NCI-H2081 (cell line): ENCODE results near the gene WSCD2.
"Not testable (repeated sequence)": the region's sequence is repeated elsewhere in the genome, so short reads cannot be mapped to it uniquely, and the experiment has no call there.

Experiments
- DNase-seq, 2 experiments: peaks; one replicate each; lab custom pipeline; 2025; lab: John Stamatoyannopoulos, UW

WSCD2 gene

GRCh38 chr12:108196921-108197320, 67.8 kb downstream of the WSCD2 start:
- no peak for DNase-seq

DNA sequence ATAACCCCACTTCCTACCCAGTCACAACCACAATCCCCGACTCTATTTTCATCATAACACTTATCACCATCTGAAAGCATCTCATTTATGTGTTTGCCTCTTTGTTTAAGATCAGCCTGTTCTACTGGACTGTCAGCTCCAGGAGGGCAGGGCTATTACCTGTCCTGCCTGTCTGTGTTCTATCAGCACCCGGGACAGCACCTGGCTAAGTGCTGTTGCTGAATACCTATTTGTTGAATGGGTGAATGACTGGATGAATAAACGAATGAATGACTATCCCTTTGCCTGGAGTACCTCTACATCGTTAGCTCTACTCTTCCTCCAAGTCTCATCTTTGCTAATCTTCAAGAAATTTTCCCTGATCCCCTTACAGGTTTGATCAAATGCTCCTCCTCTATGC, 69.0 kb downstream of the WSCD2 start:
- DNase-seq = no peak

GRCh38 chr12:108199106-108199505, 70.0 kb downstream of the WSCD2 start:
- no peak for DNase-seq

DNA sequence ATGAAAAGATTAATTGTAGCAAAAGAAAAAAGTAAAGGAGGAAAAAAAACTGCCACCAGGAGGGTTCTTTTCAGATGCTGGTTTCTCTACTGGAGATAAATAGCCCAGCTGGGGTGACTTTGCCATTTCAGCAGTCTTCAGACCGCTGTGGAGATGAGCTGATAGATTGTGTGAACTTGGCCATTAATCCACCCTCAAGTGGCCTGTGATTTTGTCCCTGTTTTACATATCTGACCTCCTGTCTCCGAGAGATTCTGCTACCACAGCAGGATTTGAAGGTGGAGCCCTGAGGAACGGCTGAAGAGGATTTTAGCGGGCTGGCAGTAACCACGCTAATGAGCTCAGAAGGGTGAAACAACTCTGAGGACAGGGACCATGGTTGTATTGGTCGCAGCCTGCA, 72.7 kb downstream of the WSCD2 start:
- DNase-seq = no peak

- DNase-seq = no peak
Observed at GRCh38 chr12:108204117-108204987, 75.3 kb downstream of the WSCD2 start.

DNA sequence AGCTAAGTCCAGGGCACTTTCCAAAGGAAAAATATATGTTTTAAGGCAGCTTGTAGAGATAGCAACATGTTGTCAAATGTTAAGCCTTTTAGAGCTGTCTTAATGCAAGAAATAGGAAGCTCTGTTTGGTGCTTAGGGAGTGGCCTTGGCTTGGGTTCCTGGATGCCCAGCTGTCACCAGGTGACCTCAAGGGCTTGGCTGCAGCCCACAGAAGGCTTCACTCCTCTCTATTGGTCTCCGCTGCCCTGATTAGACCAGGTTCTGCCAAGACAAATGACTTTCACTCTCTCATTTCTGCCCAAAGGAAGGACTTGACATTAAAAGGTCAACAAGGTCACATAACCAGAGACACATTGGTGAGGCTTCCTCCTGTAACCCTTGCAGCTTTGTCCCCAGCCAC, 76.8 kb downstream of the WSCD2 start:
- DNase-seq = no peak

DNA sequence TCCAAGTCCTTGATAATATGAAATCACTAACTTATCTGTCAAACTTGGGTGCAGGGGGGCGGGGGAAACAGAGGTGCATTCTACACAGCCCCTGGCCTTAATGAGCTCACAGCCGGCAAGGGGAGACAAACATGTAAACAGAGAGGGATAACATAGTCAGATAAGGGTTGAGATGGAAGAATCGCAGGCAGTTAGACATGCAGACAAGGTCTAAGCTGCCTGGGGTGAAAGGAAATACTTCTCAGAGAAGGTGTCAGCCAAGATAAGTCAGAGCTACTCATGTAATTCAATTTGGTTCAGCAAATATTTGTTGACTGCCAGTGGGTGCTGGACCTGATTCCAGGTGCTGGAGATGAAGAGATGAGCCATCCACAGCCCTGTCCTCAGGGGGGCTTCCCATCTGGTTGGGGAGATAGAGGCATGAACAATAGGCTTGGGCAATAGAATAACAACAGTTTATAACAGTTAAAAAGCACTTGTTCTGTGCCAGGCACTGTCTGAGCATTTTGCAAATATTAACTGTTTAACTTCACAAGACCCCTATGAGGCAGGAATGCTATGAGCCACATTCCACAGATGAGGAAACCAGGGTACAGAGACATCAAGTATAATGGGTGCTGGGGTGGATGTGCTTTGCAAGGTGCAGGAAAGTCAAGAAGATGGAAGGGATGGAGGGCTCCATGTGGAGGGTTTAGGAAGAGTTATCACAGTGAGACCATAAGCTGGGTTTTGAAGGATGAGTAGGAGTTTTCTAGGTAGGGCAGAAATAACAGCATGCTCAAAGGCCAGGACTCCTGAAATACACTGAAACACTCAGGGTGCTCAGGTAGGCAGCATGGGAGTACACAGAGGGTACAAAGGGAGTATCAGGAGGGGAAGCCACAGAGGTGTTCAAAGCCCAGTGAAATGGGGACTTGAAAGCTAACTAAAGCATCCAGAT, 79.0 kb downstream of the WSCD2 start:
- no peak for DNase-seq

DNA sequence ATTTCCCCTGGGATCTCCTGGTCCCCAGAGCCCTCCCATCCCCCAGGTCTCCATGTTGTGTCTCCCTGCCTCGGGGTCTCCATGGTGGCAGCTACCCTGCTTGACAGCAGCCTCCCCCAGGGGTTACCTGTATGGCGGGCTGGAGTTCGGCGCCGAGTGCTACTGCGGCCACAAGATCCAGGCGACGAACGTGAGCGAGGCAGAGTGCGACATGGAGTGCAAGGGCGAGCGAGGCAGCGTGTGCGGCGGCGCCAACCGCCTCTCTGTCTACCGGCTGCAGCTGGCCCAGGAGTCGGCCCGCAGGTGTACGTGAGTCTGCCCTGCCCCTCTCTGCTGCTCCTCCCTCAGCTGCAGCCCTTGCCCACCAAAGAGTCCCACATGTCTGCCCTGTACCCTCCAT, 80.9 kb downstream of the WSCD2 start:
- DNase-seq = no peak

DNA sequence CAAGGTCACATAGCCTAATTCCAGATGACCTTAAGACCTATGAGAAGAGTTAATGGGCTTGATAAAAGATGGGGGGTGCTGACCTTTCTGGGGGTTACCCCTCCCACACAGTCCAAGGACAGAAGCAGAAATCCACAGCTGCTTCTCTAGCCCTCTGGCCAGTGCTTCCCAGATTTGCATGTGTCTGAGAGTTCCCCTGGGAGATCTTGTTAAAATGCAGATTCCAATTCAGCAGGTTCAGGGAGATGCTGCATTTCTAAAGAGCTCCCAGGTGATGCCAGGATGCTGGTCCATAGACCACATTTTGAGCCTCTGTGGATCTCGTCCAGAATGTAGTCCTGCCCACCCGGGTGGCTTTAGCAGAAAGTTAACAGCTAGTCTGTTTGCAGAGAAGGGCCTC, 82.1 kb downstream of the WSCD2 start:
- no peak for DNase-seq

DNA sequence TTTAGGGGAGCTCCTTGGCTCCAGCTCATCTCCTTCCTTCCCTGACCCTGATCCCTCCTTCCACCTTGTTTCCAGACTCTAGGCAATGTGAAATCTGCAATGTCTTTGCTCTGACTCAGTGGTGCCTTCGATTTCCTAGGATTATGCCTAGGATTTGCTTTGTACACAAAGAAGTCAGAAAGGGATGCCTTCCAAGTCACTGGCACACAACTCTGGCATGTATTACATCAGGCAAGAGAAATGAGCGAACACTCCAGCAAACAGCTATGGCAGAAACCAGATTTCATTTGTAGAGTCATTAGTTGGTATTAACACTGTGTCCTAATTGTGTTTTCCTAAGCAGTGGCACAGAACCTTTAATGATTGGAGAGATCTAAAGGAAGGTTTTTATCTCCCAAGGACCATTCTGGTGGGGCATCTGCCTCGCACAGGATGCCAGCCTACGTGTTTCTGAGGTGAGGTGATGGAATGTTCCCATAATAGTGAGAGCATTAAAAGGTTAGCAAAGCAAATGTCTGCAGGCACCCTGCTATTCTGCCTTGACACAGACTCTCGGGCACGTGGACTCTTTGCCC, 84.9 kb downstream of the WSCD2 start:
- DNase-seq = no peak

DNA sequence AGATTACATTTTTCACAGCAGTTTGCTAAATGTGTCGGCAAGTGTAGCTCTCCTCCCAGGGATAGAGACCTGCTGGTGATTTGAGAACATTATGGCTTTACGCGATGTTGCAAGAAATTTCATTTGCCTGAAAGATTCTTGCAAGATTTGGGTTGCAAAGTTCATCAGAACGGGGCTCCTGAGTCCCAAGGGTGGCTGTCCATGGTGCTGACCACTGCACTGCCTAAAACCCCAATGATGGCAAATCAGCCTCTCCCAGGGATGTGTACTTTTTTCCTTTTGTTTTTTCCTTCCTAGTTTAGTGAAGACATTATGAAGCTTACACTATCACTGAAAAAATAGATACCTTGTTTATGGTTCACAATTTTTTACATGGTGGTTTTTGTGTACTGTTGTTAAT, 85.4 kb downstream of the WSCD2 start:
- DNase-seq = no peak

DNA sequence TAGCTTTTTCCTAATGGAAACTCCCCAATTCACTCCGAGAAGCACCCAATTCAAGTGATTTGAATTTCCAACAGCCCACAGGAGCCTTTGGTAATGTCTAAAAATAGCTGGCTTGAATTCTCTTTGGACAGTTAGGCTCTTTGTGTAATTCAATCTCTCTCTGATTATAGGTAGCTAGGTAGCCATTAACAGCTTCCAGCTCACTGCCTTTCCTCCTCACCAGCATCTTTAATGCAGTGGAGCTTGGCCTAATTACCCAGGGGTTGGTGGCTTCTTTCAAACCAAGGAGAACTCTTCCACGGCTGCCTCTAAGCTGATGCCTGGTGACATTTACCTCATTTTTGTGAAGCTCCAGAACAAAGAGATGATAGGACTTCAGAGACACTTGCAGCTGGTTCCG, 86.4 kb downstream of the WSCD2 start:
- no peak for DNase-seq

GRCh38 chr12:108218921-108219320, 89.8 kb downstream of the WSCD2 start:
- DNase-seq = no peak

DNA sequence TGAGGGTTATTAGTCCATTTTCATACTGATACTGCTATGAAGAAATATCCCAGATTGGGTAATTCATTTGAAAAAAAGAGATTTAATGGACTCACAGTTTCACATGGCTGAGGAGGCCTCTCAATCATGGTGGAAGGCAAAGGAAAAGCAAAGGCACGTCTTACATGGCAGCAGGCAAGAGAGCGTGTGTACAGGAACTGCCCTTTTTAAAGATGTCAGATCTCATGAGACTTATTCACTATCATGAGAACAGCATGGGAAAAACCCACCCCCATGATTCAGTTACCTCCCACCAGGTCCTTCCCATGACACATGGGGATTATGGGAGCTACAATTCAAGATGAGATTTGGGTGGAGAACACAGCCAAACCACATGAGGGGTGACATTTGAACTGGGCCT, 96.0 kb downstream of the WSCD2 start:
- DNase-seq = not testable (repeated sequence)

GRCh38 chr12:108226866-108227265, 97.8 kb downstream of the WSCD2 start:
- DNase-seq = no peak

DNA sequence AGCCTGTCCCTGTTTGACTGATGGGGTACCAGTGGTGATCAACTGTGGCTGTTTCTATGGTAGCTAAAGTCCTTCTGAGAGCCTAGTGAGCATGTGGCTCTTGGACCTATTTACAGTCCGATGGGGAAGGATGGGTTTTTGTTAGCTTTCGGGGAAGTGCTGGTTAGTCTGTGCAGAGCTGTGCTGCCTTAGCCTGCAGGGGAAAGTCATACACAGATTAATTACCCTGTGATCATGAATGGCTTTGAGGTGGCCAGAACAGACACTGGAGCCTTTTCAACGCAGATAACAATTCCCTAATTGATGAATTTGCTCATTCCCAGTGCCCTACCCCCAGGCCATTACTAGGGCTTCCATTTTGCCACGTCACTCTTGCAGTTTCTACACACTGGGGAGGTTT, 99.7 kb downstream of the WSCD2 start:
- DNase-seq = no peak

- no peak for DNase-seq
Observed at GRCh38 chr12:108231109-108231905, 102.2 kb downstream of the WSCD2 start.

- no peak for DNase-seq
Observed at GRCh38 chr12:108231909-108232434, 102.9 kb downstream of the WSCD2 start.

DNA sequence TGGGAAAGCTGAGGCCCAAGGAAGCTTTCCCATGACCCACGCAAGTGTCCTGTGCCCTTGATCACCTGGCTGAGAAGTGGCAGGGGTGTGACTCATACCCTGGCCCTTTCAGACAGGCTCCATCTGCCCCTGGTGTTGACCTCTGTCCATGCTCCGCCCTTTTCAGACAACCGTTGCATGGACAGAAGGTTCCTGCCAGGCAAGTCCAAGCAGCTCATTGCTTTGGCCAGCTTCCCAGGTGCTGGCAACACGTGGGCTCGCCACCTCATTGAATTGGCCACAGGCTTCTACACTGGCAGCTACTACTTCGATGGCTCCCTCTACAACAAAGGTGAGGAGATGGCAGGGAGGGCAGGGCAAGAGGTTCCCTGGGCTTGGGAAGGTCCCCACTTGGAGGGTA, 103.5 kb downstream of the WSCD2 start:
- DNase-seq = no peak

DNA sequence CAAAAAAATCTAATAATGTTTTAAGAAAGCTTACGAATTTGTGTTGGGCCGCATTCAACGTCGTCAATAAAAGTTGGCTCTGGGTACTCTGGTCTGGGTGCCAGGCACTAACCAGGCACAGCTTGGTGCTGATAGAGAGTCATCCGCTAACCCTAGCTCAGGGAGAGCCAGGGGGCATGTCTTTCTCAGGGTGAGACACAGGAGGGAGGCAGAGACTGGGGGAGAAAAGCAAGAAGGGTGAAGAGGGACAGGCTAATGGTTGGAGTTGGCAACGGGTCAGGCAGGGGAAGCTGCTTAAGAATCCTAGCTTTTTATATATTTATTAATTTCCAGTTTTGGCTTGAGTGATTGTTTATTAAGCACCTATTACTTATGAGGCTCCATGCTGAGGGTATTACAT, 105.1 kb downstream of the WSCD2 start:
- no peak for DNase-seq

DNA sequence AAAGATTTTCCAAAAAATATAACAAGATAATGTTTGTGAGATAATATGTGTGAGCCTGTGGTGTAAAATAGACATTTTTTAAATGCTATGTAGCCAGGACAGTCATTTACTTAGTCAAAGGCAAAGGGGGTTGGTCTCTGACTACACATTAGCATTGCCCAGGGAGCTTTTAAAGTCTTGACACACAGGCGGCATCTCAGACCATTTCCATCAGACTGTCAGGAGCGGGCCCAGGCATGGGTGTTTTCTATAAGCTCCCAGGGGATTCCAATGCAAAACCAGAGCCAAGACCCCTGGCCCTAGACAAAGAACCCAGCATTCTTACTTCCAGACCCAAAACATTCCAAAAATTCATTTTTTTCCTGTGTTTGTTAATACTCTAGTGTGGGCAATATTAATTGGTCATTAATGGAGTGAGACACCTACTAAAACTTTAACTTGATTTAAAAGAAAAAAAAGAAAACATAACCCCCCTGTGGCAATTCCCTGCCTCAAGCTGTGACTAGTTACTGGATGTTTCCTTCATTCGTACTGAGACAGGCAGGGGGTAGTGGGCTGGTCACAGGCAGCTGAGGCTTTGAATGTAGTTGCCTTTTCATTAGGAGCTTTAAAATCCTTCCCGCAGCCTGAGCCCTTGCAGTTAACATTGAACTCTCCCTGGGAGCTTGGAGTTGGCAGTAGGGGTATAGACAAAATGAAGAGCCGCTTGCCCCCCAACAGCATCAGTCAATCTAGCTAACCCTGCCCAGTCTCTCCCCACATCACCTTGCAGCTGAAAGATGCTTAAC, 106.3 kb downstream of the WSCD2 start:
- no peak for DNase-seq
